ENCODE results near the gene SMYD3.

DNA sequence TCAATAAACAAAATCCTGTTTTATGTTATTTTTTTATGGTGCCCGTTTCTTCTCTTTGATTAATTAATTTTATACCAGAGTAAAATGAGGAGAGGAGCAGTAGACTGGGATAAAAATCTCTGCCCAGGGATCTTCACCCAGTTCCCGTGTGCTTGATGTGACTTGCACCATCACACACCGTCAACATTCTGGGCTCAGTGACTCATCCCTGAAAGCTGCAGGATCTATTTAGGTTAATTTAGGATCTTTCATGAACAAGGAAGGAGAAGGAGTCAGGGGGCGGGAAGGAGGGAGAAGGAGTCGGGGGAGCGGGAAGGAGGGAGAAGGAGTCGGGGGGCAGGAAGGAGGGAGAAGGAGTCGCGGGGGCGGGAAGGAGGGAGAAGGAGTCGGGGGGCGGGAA, 182.4 kb downstream of the SMYD3 start:
- TF ChIP-seq, protein P1, sequence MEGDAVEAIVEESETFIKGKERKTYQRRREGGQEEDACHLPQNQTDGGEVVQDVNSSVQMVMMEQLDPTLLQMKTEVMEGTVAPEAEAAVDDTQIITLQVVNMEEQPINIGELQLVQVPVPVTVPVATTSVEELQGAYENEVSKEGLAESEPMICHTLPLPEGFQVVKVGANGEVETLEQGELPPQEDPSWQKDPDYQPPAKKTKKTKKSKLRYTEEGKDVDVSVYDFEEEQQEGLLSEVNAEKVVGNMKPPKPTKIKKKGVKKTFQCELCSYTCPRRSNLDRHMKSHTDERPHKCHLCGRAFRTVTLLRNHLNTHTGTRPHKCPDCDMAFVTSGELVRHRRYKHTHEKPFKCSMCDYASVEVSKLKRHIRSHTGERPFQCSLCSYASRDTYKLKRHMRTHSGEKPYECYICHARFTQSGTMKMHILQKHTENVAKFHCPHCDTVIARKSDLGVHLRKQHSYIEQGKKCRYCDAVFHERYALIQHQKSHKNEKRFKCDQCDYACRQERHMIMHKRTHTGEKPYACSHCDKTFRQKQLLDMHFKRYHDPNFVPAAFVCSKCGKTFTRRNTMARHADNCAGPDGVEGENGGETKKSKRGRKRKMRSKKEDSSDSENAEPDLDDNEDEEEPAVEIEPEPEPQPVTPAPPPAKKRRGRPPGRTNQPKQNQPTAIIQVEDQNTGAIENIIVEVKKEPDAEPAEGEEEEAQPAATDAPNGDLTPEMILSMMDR (IDR thresholded peaks at IDR 0.05) = no peak
- no peak for TF ChIP-seq EZH2 (IDR thresholded peaks at IDR 0.05; ENCODE audit: borderline replicate concordance, insufficient read depth, low read depth, low read length, poor library complexity, severe bottlenecking)
